Measurements from ENCODE around the gene MAGEL2. TPM values are rescaled to one million over a fixed set of nuclear protein-coding genes. Genes with fewer than 3 reads are reported as not detected.
"Not testable (repeated sequence)": the region's sequence is repeated elsewhere in the genome, so short reads cannot be mapped to it uniquely, and the experiment has no call there.

The MAGEL2 gene
- total RNA-seq, 4 donors from 2014 or later, result 0.20 to 0.60 (median 0.22) TPM; not detected in 1

GRCh38 chr15:23628612-23629233 is 18.9 kb downstream of the MAGEL2 start:
- Histone ChIP-seq H3K4me3 (no peak overlapping the region), H3K27ac (no peak overlapping the region), H3K36me3 (no peaks in the 10 kb centered on the region), H3K27me3 (peaks cover 0 to 8% of the 10 kb centered on the region in 2 donors), H3K4me1 (no peaks in the 10 kb centered on the region), H3K9me3 (peaks cover 0 to 2% (median 0%) of the 10 kb centered on the region in 4 donors)
- TF ChIP-seq CTCF (IDR thresholded peaks at IDR 0.05), result no peak
- TF ChIP-seq POLR2A (IDR thresholded peaks at IDR 0.05), result no peak
- no peak for TF ChIP-seq EP300 (IDR thresholded peaks at IDR 0.05)
- 44 to 46% methylated on average over 13 of the region's 13 CpGs for WGBS, 2 donors
- no peak for DNase-seq (ENCODE audit: low spot score in 2 of 2)

- Histone ChIP-seq H3K4me3 (no peak overlapping the region), H3K4me1 (no peaks in the 10 kb centered on the region), H3K27ac (no peak overlapping the region), H3K36me3 (no peaks in the 10 kb centered on the region), H3K27me3 (no peaks in the 10 kb centered on the region), H3K9me3 (peaks cover 0 to 10% (median 0%) of the 10 kb centered on the region in 4 donors)
- no peak for TF ChIP-seq CTCF (IDR thresholded peaks at IDR 0.05)
- no peak for TF ChIP-seq POLR2A (IDR thresholded peaks at IDR 0.05)
- no peak for TF ChIP-seq EP300 (IDR thresholded peaks at IDR 0.05)
- DNase-seq (ENCODE audit: low spot score in 2 of 2), result no peak
- WGBS, 2 donors, result 57% methylated on average over 10 of the region's 10 CpGs
Observed at GRCh38 chr15:23616536-23616935, 31.1 kb downstream of the MAGEL2 start.

GRCh38 chr15:23606226-23606625 is 41.4 kb downstream of the MAGEL2 start:
- H3K4me3 ChIP-seq, result no peak overlapping the region
- H3K36me3 ChIP-seq, result no peaks in the 10 kb centered on the region
- H3K4me1 ChIP-seq, result no peaks in the 10 kb centered on the region
- 79 to 92% methylated on average over 2 of the region's 2 CpGs for WGBS, 2 donors
- H3K27me3 ChIP-seq, result no peaks in the 10 kb centered on the region
- TF ChIP-seq POLR2A (IDR thresholded peaks at IDR 0.05) (no peak), EP300 (IDR thresholded peaks at IDR 0.05) (no peak), CTCF (IDR thresholded peaks at IDR 0.05) (no peak)
- H3K9me3 ChIP-seq, result peaks cover 0 to 3% (median 0%) of the 10 kb centered on the region in 4 donors
- no peak overlapping the region for H3K27ac ChIP-seq
- DNase-seq (ENCODE audit: low spot score in 2 of 2), result no peak

GRCh38 chr15:23602124-23602523 is 45.5 kb downstream of the MAGEL2 start:
- H3K4me3 ChIP-seq, result no peak overlapping the region
- H3K27me3 ChIP-seq, result no peaks in the 10 kb centered on the region
- H3K36me3 ChIP-seq, result no peaks in the 10 kb centered on the region
- no peaks in the 10 kb centered on the region for H3K9me3 ChIP-seq
- H3K4me1 ChIP-seq, result no peaks in the 10 kb centered on the region
- 91 to 92% methylated on average over 6 of the region's 6 CpGs for WGBS, 2 donors
- no peak for DNase-seq (ENCODE audit: low spot score in 2 of 2)
- no peak overlapping the region for H3K27ac ChIP-seq
- TF ChIP-seq EP300 (IDR thresholded peaks at IDR 0.05) (no peak), POLR2A (IDR thresholded peaks at IDR 0.05) (no peak), CTCF (IDR thresholded peaks at IDR 0.05) (no peak)

- TF ChIP-seq CTCF (IDR thresholded peaks at IDR 0.05), result no peak
- no peak for TF ChIP-seq EP300 (IDR thresholded peaks at IDR 0.05)
- no peak for TF ChIP-seq POLR2A (IDR thresholded peaks at IDR 0.05)
- Histone ChIP-seq H3K27ac (no peak overlapping the region), H3K27me3 (no peaks in the 10 kb centered on the region), H3K36me3 (no peaks in the 10 kb centered on the region), H3K9me3 (no peaks in the 10 kb centered on the region), H3K4me1 (no peaks in the 10 kb centered on the region), H3K4me3 (no peak overlapping the region)
- DNase-seq (ENCODE audit: low spot score in 2 of 2), result no peak
- WGBS, 2 donors, result 85 to 91% methylated on average over 1 of the region's 1 CpG
Observed at GRCh38 chr15:23599053-23599452, 48.6 kb downstream of the MAGEL2 start.

GRCh38 chr15:23597278-23597677 is 50.4 kb downstream of the MAGEL2 start:
- not testable (repeated sequence) for H3K27ac ChIP-seq; H3K27me3 ChIP-seq; H3K36me3 ChIP-seq; DNase-seq (ENCODE audit: low spot score in 2 of 2); H3K4me3 ChIP-seq; H3K4me1 ChIP-seq; H3K9me3 ChIP-seq
- WGBS, 2 donors, result 89 to 93% methylated on average over 14 of the region's 14 CpGs

Data from tibial nerve (tissue), 4 donors.